NB4 (cell line): ENCODE data around the gene AGFG2.
"Not testable (repeated sequence)": the region's sequence is repeated elsewhere in the genome, so short reads cannot be mapped to it uniquely, and the experiment has no call there.

ENCODE experiments used
- POLR2A ChIP-seq: IDR thresholded peaks from 2 replicates; pipeline ENCODE4 v1.6.1; 2011; ENCODE audit warnings: mild to moderate bottlenecking; ENCODE audit not compliant: insufficient read length; ENCODE audit errors: extremely low read depth
- TF ChIP-seq, protein P1 (sequence below): IDR thresholded peaks from one replicate; pipeline ENCODE4 v1.5.1; 2012; ENCODE audit warnings: low read depth, low read length

DNA sequence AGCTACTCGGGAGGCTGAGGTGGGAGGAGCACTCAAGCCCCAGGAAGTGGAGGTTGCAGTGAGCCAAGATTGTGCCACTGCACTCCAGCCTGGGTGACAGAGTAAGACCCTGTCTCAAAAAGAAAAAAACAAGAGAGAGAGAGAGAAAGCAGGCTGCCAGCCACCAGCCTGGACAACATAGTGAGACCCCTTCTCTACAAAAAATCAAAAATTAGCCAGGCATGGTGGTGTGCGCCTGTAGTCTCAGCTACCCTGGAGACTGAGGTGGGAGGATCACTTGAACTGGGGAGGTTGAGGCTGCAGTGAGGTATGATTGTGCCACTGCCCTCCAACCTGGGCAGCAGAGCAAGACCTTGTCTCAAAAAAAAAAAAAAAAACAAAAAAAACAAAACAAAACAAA, 2.3 kb upstream of the AGFG2 start:
- TF ChIP-seq, protein P1, sequence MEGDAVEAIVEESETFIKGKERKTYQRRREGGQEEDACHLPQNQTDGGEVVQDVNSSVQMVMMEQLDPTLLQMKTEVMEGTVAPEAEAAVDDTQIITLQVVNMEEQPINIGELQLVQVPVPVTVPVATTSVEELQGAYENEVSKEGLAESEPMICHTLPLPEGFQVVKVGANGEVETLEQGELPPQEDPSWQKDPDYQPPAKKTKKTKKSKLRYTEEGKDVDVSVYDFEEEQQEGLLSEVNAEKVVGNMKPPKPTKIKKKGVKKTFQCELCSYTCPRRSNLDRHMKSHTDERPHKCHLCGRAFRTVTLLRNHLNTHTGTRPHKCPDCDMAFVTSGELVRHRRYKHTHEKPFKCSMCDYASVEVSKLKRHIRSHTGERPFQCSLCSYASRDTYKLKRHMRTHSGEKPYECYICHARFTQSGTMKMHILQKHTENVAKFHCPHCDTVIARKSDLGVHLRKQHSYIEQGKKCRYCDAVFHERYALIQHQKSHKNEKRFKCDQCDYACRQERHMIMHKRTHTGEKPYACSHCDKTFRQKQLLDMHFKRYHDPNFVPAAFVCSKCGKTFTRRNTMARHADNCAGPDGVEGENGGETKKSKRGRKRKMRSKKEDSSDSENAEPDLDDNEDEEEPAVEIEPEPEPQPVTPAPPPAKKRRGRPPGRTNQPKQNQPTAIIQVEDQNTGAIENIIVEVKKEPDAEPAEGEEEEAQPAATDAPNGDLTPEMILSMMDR, result not testable (repeated sequence)
- not testable (repeated sequence) for TF ChIP-seq POLR2A
